CD4-positive, alpha-beta T cell treated with Interleukin-6 at 100 ng/mL for 8 hours (primary cell): Measurements from ENCODE around the gene PTPA.

Experiments
- DNase-seq: peaks from one replicate; pipeline ENCODE4 v3.0.0-alpha.2; 2020; ENCODE audit warnings: mixed read lengths, low spot score

Gene PTPA

DNA sequence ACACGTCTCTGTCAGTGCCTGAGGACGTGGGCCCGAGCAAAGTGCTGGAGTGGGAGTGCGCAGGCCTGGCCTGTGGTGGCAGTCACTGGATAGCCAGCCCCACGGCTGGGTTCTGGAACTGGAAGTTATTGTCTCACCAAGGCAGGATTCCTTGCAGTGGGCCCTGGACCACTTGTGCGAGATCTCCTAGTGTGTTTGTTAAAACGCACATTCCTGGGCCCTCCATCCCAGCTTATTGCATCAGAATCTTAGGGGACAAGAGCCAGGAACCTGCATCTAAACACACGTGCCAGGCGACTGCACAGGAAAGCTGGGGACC lies 26.9 kb downstream of the PTPA start:
- no peak for DNase-seq

DNA sequence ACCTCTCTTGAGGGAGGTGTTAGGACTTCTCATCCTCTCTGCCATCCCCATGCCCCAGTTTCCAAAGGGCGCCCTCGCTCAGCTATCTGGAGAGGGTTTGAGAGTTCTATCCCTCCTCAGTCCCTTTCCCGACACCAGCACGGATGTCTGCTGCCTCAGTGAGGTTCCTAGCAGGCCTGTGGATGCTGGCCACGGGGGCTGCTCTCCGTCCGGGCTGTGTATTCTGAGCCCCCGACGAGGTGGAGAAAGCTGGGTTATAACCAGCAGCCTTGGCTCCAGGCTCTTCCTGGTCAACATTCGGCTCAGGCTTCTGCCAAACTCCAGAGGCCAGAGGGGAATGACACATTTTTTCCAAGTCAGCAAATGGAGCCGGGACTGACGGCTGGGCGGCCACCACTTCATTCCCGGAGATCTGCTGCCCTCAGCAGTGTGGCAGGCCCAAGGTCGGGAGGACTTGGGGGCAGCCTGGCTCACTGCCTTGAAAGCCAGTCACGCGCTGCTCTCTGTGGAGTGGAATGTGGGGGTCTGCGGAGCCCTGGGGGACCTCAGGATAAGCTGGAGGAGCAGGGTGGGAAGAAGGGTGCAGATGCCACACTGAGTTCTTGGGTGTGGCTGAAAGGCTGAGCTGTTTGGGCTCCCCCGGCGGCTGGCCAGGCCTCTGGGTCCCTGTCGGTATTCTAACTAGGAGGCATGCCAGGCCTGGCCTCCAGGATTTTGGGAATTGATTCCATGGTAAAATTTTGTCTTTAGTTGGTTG lies 27.4 kb downstream of the PTPA start:
- DNase-seq = no peak

GRCh38 chr9:129139233-129139992 lies 28.2 kb downstream of the PTPA start:
- DNase-seq = peak; percentile 83

DNA sequence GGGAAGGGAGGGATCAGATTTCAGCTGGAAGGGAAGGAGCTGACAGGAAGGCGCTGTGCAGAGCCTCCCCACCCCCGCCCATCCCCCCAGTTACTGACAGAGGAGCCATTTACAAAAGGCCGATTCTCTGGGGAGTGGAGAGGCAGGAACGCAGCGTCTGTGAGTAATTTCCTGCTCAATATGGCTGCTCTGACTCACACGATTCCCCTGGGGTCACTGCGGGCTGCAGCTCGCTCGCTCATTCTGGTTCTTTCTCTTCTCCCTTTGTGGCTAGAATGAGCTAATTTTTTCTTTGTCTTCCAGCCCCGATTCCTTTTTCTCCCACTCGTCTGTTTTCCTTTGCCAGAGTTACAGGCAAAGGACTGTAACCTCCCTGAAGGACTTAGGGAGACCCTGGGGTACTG lies 28.8 kb downstream of the PTPA start:
- peak; percentile 90 for DNase-seq

DNA sequence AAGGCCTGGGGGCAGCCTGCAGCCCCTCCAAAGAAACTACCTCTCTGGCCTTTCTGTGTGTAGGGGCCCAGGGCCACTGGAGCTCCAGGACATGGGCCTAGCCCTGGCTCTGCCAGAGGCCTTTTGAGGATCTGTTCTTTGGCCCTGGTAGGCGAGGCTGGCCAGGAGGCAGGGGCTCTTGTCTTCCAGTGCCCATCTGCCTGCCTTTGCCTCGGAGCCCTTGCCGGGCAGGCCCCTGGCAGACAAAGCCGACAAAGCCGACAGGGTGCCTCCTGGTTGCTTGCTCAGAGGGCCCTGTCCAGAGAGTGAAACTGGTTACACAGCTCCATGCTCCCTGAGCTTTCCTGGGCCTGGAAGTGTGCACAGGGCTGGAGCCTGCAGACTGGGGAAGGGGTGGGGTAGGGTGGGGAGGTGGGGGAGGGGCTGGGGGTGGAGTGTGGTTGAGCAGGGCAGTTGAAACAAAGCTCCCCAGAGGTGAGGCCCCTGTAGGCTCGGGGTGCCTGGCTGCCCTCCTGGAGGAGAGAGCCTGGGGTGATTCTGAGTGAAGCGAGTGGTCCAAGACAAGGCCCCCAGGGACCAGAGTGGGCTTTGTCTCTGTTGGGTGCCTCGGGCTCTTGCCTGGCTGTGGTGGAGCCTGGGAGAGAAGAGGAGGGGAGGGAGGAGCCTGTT lies 29.3 kb downstream of the PTPA start:
- no peak for DNase-seq

DNA sequence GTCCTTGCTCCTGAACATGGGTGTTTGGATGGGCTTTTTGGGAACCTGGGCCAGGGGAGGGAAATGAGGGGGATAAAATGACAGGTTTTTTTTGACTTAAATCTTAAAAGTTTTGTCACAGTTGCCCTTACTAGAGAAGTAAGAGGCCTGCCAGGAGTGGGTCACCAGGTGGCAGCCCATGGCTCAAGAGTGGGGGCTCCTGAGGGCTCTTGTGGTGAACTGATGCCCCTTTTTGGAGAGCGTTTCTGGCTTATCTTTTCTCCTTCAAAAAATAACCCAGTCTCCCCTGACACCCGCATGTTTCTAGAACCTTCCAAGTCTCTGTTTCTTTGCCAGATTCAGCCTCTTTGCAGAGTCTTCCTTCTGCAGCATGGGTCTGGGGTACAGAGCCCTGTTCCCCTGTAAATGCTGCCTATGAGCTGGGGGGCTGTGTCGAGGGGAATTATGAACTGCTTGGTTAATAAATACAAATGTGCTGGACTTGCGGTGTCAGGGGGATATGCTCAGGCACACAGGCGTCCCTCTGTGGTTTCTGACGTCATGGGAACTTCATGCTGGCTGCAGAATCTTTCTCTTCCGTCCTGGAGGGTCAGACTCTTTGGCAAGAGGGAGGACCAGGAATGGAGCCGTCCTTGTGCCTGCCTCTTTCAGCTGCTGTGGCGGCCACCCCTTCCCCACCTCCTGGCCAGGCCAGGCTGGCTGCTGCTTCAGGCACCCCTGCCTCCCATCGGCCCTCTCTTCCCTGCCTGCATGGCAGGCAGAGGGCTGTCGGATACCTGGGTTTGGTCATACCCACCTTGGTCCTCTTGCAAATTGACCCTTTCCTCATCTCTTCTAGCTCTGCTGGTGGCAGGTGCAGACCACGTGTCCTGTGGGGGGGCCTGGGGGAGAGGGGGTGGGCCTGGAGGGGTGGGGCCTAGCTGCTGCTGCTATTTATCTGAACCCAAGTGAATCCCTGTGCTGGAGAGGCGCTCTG lies 30.1 kb downstream of the PTPA start:
- DNase-seq = no peak

GRCh38 chr9:129142138-129142935 lies 31.1 kb downstream of the PTPA start:
- no peak for DNase-seq

DNA sequence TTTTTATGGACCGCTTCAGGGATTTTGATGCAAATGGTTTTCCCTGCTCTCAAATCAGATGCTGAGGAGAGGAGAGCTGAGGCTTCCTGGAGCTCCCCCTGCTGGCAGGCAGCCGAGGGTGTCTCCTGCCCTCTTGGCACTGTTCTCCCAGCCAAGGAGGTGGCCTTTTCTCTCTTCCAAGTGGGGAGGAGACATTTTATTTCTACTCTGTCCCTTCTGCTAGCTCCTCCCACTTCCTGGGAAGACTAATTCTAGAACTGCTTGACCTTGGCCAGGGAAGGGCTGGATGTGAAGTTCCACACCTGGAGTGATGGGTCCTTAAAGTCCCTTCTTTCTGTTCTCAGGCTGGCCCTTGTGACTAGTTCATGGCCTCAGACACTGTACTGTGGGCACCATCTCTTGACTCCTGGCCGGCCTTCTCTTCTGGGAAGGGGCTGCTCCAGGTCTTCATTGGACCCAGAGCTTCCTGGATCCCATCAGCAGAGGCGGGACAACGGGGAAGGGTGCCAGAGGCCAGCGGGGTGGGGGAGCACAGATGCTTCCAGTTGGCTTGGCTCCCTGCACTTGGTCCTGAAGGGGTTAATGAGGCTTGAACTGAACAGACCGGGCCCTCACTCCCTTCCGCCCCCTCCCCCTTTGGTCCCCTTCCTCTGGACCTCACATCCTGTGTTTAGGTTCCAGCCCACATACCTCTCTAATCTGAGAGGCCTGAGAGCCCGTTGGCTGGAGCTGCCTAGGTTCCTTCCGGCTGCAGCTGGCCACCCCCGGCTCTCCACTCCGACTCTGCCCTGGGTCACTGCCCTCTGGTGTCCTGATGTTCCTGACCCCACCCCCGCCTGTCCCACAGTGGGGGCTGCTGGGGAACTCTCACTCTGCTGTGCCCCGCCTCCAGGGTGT lies 32.1 kb downstream of the PTPA start:
- peak; percentile 73 for DNase-seq

GRCh38 chr9:129145316-129145715 lies 34.1 kb downstream of the PTPA start:
- no peak for DNase-seq

DNA sequence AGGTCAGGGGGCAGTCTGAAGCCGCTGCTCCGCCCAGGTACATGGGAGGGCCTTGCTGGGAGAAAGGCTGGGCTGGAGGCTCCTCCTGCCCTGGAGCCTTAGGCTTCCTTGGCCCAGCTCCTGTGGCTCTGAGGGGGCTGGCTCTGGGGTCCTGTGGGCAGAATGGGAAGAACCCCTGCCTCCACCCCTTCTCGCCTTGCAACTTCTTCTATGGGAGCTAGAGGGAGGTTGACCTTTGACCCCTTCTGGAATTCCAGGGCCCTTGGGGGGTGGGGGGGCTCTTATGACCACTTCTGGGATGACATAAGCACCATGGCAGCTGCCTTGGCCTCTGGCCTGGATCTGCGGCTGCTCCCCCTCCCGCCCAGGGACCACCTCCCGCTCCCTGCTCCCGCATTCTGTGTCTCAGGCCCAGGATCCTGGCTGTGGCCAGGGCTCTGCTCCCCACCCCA lies 34.7 kb downstream of the PTPA start:
- no peak for DNase-seq

GRCh38 chr9:129146441-129146941 lies 35.3 kb downstream of the PTPA start:
- DNase-seq = no peak

DNA sequence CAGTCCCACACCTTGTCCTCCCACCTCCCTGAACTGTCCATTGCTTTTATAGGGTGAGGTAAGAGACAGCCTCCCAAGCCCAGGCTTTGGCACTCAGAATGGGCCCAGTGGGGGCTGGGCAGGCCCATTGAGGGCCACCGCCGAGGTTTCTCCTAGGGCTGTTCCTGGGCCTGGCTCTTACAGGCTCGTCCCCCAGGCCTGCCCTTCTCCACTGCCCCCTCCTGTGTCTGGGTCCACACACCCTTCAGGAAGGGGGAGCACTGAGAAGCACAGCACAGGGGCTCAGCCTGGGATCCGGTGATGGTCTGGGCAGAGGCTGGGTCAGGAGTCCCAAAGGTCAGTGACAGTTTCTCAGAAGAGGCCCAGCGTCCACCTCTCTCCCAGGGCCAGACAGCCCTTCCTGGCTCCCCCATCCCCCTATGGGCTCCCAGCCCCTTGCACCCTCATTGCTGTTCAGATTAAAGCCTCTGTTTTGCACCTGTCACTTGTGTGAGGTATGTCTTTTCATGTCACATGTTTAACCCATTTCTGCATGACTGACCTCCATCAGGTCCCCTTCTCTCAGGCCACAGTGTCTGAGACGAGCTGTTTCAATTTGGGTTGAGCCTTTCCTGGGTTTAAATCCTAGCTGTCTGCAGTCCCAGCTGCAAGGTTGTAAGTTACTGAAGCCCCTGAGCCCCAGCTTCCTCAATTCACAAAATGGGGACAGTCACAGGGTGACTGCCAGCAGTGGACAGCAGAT lies 37.4 kb downstream of the PTPA start:
- DNase-seq = no peak

DNA sequence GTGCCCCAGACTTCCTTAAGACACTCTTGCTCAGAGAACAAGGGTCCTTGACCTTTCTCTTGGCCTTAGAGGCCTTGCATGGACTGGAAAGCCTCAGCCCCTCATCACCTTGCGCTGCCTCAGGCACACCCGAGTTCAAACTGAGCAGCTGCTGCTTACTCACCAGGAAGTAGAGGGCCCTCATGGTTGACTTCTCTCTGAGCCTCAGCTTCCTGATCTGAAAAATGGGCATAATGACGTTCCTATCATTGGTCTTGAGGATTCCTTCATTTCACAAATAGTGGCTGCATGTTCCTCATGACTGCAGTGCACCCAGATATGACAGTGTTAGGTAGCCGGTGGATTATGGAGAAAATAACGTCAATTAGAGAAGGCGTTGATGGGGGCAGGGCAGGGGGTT lies 38.2 kb downstream of the PTPA start:
- no peak for DNase-seq

- DNase-seq = no peak
These were observed 38.9 kb downstream of the PTPA start for GRCh38 chr9:129150122-129150521.

- no peak for DNase-seq
These were observed 39.5 kb downstream of the PTPA start for GRCh38 chr9:129150672-129151211.

DNA sequence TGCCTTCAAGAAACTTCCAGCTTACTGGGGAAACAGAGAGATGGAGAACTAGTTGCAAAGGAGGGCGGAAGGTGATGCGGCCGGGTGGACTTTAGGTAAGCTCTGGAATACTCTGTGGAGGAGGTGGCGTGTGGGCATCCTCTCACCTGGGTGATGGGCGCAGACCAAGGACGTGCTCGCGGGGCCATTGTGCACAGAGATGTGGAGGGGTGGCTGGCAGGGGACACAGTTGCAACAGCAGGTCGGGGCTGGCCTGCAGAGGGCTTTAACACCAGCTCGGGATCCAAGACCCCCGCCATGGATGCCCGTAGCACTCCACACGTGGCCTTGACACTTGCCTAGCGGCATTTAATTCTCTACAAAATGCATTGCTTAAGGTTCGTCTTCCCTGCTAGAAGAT lies 40.3 kb downstream of the PTPA start:
- DNase-seq = no peak

DNA sequence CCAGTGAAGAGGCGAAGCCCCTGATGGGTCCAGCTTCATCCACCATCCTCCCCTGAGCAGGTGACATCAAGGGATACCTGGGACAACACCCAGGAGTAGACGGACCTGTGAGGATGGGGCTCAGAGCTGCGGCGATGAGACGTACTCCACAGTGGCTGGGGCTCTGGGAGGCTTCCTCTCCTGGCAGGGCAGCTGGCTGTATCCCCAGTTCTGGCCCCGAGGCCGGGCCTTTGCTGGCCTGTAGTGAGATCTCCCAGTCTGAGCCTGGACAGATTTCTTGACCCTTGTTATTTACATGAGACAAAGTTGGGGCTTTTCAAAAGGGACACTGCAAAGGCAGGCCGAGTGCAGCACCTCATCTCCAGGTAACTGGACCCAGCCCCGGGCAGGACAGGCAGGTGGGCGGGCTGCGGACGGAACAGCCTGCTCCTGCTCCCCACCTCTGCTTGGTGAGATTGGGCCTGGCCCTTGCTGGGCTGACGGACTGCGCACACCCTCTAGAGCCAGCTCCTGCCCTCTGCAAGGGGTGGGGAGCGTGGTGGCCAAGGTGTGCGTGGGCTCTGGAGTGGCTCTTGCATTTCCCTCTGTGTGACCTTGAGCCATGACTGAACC lies 43.8 kb downstream of the PTPA start:
- no peak for DNase-seq

- no peak for DNase-seq
These were observed 44.9 kb downstream of the PTPA start for GRCh38 chr9:129156163-129156562.
